Astrocyte of the spinal cord (primary cell): Measurements from ENCODE around the gene RTP3.
A peak's percentile ranks its signal among the peaks of the same experiment; 100 is the strongest.

ENCODE experiments used
- DNase-seq: peaks from one replicate; pipeline ENCODE4 v3.0.0; 2011; ENCODE audit warnings: low read depth, low spot score
- H3K4me3 ChIP-seq: 2 replicates; pipeline ENCODE4 v1.5.1; 2011; ENCODE audit warnings: low read depth, mild to moderate bottlenecking, low read length, moderate library complexity
- in situ Hi-C: cut with HindIII; loops from 2 replicates; pipeline ENCODE4 v1.10.0; 2017; ENCODE audit warnings: low sequenced_read_pairs
- TF ChIP-seq, protein P1 (sequence below): IDR thresholded peaks from 2 replicates; pipeline ENCODE4 v1.5.1; 2012; ENCODE audit warnings: low read depth, mild to moderate bottlenecking, low read length, inconsistent platforms

The RTP3 gene

DNA sequence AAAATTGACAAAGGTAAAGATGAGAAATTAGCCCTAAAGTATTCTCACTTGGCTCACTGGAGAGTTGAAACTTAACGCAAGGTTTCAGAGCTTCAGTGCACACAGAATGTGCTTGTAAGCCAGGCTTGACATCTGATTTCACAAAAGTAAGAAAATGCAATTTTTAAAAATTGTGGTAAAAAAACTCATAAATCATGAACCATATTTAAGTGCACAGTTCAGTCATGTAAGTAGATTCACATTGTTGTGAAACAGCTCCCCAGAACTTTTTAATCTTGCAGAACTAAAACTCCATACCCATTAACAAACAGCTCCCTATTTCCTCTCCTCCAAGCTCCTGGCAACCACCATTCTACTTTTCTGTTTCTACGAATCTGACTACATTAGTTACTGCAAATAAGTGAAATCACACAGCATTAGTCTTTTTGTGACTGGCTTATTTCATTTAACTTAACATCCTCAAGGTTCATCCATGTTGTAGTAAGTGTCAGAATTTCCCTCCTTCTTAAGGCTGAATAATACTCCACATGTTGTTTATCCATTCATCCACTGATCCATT is 14.5 kb downstream of the RTP3 start:
- TF ChIP-seq, protein P1, sequence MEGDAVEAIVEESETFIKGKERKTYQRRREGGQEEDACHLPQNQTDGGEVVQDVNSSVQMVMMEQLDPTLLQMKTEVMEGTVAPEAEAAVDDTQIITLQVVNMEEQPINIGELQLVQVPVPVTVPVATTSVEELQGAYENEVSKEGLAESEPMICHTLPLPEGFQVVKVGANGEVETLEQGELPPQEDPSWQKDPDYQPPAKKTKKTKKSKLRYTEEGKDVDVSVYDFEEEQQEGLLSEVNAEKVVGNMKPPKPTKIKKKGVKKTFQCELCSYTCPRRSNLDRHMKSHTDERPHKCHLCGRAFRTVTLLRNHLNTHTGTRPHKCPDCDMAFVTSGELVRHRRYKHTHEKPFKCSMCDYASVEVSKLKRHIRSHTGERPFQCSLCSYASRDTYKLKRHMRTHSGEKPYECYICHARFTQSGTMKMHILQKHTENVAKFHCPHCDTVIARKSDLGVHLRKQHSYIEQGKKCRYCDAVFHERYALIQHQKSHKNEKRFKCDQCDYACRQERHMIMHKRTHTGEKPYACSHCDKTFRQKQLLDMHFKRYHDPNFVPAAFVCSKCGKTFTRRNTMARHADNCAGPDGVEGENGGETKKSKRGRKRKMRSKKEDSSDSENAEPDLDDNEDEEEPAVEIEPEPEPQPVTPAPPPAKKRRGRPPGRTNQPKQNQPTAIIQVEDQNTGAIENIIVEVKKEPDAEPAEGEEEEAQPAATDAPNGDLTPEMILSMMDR: no peak
- no peak overlapping the region for H3K4me3 ChIP-seq
- in situ Hi-C loops: no loop called here
- DNase-seq: no peak

DNA sequence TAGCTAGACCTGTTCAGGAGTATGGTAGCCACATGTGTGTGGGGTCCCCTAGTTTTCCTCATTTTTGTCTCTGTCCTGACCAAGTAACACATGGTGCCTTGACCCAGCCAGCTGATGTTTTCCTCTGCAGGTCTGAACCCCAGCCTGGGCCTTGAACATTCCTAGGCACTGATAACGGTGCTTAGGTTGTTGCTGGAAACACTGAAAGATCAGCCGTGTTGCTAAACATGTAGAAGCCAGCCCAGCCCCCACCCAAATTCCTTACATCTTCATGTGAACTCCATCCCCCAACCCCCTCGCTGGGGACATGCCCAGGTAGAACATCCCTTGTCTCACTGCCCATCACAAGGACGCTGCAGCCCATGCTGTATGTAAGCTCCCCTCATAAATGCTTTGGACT is 18.7 kb downstream of the RTP3 start:
- DNase-seq: peak; percentile 9
- in situ Hi-C loops: no loop called here
- TF ChIP-seq, protein P1: no peak
- no peak overlapping the region for H3K4me3 ChIP-seq

DNA sequence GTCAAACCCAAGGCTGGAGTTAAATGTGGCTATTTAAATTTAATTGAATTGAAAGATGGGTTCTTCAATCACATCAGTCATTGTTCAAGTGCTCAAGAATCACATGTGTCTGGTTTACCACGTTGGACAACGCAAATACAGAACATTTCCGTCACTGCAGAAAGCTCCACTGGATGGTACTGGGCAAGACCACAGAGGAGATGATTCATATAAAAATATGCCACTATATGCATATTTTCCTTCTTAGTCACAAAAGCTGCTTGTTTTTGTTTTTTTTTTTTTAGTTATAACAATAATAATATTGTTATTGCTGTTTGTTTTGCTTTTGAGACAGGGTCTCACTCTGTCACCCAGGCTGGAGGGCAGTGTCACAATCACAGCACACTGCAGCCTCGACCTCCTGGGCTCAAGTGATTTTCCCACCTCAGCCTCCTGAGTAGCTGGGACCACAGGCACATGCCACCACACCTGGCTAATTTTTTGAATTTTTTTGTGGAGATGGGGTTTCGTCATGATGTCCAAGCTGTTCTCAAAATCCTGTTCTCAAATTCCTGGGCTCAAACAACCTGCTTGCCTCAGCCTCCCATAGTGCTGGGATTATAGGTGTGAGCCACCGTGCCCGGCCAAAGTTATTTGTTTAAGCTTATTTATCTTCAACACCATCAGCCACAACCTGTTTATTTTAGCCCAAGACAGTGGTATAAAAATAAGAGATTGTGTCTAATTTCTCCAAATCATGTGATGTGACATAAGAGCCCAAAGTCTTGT is 19.4 kb downstream of the RTP3 start:
- peak; percentile 85 for DNase-seq
- H3K4me3 ChIP-seq: no peak overlapping the region
- TF ChIP-seq, protein P1: no peak
- in situ Hi-C loops: no loop called here

DNA sequence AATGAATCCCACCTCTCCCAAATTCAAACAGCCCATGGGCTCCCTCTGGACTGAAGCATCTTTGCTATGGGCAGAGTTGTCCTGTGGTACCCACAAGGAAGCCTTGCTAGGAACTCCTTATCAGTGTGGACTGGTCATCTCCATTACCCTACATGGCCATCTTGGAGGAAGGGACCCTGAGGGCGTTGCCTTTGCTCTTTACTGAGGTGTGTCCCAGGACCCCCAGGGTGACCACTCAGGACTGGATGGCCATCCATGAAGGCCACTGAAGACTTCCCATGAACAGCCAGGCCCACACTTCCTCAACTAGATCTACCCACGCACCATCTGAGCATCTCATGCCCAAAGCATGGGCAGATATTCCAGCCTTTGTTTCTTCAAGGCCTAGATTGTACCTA is 20.0 kb downstream of the RTP3 start:
- in situ Hi-C loops: no loop called here
- no peak overlapping the region for H3K4me3 ChIP-seq
- TF ChIP-seq, protein P1: no peak
- no peak for DNase-seq

DNA sequence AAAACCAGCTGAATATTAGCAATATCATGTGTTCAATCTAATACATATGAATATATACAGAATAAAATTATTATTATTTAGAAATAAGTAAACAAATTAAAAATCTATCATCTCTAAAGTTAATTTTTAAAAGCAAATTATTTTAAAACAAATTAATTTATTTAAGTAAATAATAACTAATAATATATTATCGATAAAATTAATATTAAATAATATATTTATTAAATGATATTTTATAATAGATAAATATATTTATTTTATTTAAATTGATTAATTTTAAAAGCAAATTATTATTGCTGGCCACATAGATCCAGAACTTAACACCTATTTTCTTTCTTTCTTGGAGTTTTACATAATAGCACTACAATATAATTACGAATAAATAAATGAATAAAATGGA is 22.2 kb downstream of the RTP3 start:
- in situ Hi-C loops: no loop called here
- TF ChIP-seq, protein P1: no peak
- no peak overlapping the region for H3K4me3 ChIP-seq
- DNase-seq: no peak

DNA sequence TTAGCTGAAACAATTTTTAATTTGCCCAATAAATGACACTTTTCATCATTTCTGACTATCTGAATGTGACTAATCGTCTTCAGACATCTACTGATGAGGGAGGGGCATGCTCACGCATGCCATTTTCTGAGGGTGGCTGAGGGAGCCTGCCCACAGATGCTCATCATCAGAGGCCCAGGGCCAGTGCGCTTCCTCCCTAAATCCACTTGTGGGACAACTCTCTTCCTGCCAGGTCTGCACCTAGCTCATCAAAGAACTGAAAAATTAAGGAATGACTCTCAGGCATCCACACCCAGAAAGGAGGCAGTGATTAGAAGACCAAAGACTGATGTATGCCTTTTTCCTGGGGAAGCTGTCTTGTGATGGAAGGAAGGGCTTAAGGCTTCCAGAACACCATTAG is 22.8 kb downstream of the RTP3 start:
- TF ChIP-seq, protein P1: no peak
- no peak for DNase-seq
- H3K4me3 ChIP-seq: no peak overlapping the region
- in situ Hi-C loops: no loop called here
